NCI-H2196 treated with DMSO at 0.1 percent for 48 hours (cell line): Measurements from ENCODE around the gene SLC7A1.
"Not testable (repeated sequence)": the region's sequence is repeated elsewhere in the genome, so short reads cannot be mapped to it uniquely, and the experiment has no call there.

Source experiments
- DNase-seq: peaks from one replicate; lab custom pipeline; 2025; ENCODE audit not compliant: unreplicated experiment; lab: John Stamatoyannopoulos, UW

Gene SLC7A1

GRCh38 chr13:29595380-29596063 lies at the start of gene SLC7A1:
Gene SLC7A1 (minus strand): TSS chr13:29595688. CDS start chr13:29536188, 59,500 bp downstream.
- peak; percentile 65 for DNase-seq

- no peak for DNase-seq
Measured at GRCh38 chr13:29640665-29641064, 45.2 kb upstream of the SLC7A1 start.

GRCh38 chr13:29636831-29637230 lies 41.3 kb upstream of the SLC7A1 start:
- DNase-seq = not testable (repeated sequence)

- DNase-seq = no peak
Measured at GRCh38 chr13:29624997-29625396, 29.5 kb upstream of the SLC7A1 start.

- DNase-seq = no peak
Measured at GRCh38 chr13:29621841-29622240, 26.4 kb upstream of the SLC7A1 start.

GRCh38 chr13:29621051-29621800 lies 25.7 kb upstream of the SLC7A1 start:
- DNase-seq = no peak

GRCh38 chr13:29619995-29620394 lies 24.5 kb upstream of the SLC7A1 start:
- no peak for DNase-seq

GRCh38 chr13:29613101-29613500 lies 17.6 kb upstream of the SLC7A1 start:
- no peak for DNase-seq

- DNase-seq = no peak
Measured at GRCh38 chr13:29607465-29607864, 12.0 kb upstream of the SLC7A1 start.

- no peak for DNase-seq
Measured at GRCh38 chr13:29605860-29606526, 10.5 kb upstream of the SLC7A1 start.

GRCh38 chr13:29598321-29598720 lies 2.8 kb upstream of the SLC7A1 start:
- DNase-seq = no peak

- DNase-seq = no peak
Measured at GRCh38 chr13:29597706-29598105, 2.2 kb upstream of the SLC7A1 start.

GRCh38 chr13:29597246-29597645 lies 1.8 kb upstream of the SLC7A1 start:
- no peak for DNase-seq

- no peak for DNase-seq
Measured at GRCh38 chr13:29596064-29596418, 553 bp upstream of the SLC7A1 start.

- no peak for DNase-seq
Measured at GRCh38 chr13:29594710-29595379, 643 bp downstream of the SLC7A1 start.

- no peak for DNase-seq
Measured at GRCh38 chr13:29594303-29594709, 1.2 kb downstream of the SLC7A1 start.

- no peak for DNase-seq
Measured at GRCh38 chr13:29593605-29594297, 1.7 kb downstream of the SLC7A1 start.

GRCh38 chr13:29591310-29591709 lies 4.2 kb downstream of the SLC7A1 start:
- DNase-seq = no peak

- no peak for DNase-seq
Measured at GRCh38 chr13:29589967-29590366, 5.5 kb downstream of the SLC7A1 start.

GRCh38 chr13:29589234-29589633 lies 6.3 kb downstream of the SLC7A1 start:
- DNase-seq = no peak

GRCh38 chr13:29587645-29588044 lies 7.8 kb downstream of the SLC7A1 start:
- no peak for DNase-seq
